SK-N-SH (cell line): Measurements from ENCODE around the gene EIF2D. TPM values are rescaled to one million over a fixed set of nuclear protein-coding genes. Genes with fewer than 3 reads are reported as not detected.
A peak's percentile ranks its signal among the peaks of the same experiment; 100 is the strongest.

Experiments
- CTCF ChIA-PET: fragments of 300-600, 350-600 bp; formaldehyde crosslinking; extraction: SDS; loops from one replicate; lab custom pipeline; 2021; lab: Yijun Ruan, JAX
- POLR2A ChIA-PET: fragments of 350-600 bp; sonication (Branson Sonifier 250); formaldehyde crosslinking; extraction: SDS; loops from one replicate; lab custom pipeline; 2020; ENCODE audit warnings: antibody characterized with exemption, inconsistent platforms; lab: Yijun Ruan, JAX
- DNase-seq: peaks from one replicate; pipeline ENCODE4 v3.0.0; 2012
- H2AFZ ChIP-seq: fragments of 200-600 bp; sonication (generic); 2 replicates; pipeline ENCODE4 v1.8.1; 2016; ENCODE audit warnings: antibody characterized with exemption, mild to moderate bottlenecking, low read depth
- H3F3A ChIP-seq: fragments of 200-600 bp; sonication (generic); replicated peaks from 2 replicates; pipeline ENCODE3; 2016; ENCODE audit warnings: antibody characterized with exemption, mild to moderate bottlenecking; ENCODE audit not compliant: insufficient read depth
- H3K27ac ChIP-seq, 2 experiments: fragments of 200-500 bp in 1 of 2; fragments of 200-600 bp in 1 of 2; sonication (Bioruptor generic) in 1 of 2; sonication (generic), shearing (Covaris generic) in 1 of 2; 2 replicates each; pipeline versions ENCODE4 v1.5.1 to v1.6.1; 2014 to 2016; ENCODE audit warnings: low read depth in 2 of 2, inconsistent platforms in 1 of 2, low read length in 1 of 2, mild to moderate bottlenecking in 1 of 2, mixed read lengths in 1 of 2
- H3K27me3 ChIP-seq: fragments of 200-600 bp; sonication (generic), shearing (Covaris generic); 2 replicates; pipeline ENCODE4 v1.6.1; 2016; ENCODE audit warnings: mixed run types; ENCODE audit not compliant: insufficient read depth
- H3K36me3 ChIP-seq, 2 experiments: fragments of 200-500 bp in 1 of 2; fragments of 200-600 bp in 1 of 2; sonication (Bioruptor generic) in 1 of 2; sonication (generic) in 1 of 2; replicated peaks in 1 of 2; 2 replicates each; pipeline versions ENCODE3 to v1.5.1; 2014 to 2016; ENCODE audit warnings: low read length in 1 of 2, mild to moderate bottlenecking in 1 of 2; ENCODE audit not compliant: insufficient read depth in 2 of 2, control insufficient read depth in 1 of 2
- H3K4me1 ChIP-seq, 2 experiments: fragments of 200-500 bp in 1 of 2; fragments of 200-600 bp in 1 of 2; sonication (Bioruptor generic) in 1 of 2; sonication (generic), shearing (Covaris generic) in 1 of 2; 2 replicates each; pipeline versions ENCODE4 v1.5.1 to v1.6.1; 2014 to 2016; ENCODE audit warnings: low read depth in 1 of 2, low read length in 1 of 2, mixed run types in 1 of 2; ENCODE audit not compliant: insufficient read depth in 2 of 2, control insufficient read depth in 1 of 2
- H3K4me2 ChIP-seq: fragments of 200-600 bp; sonication (generic), shearing (Covaris generic); 2 replicates; pipeline ENCODE4 v1.6.1; 2017; ENCODE audit warnings: mixed run types
- H3K4me3 ChIP-seq, 2 experiments: fragments of 200-500 bp in 1 of 2; fragments of 200-600 bp in 1 of 2; sonication (Bioruptor generic) in 1 of 2; sonication (generic), shearing (Covaris generic) in 1 of 2; 2 replicates each; pipeline versions ENCODE4 v1.5.1 to v1.8.1; 2014 to 2016; ENCODE audit warnings: low read depth in 2 of 2, inconsistent platforms in 1 of 2, low read length in 1 of 2, mild to moderate bottlenecking in 1 of 2, mixed read lengths in 1 of 2, moderate library complexity in 1 of 2
- H3K79me2 ChIP-seq: fragments of 200-600 bp; sonication (generic); 2 replicates; pipeline ENCODE4 v1.8.1; 2017; ENCODE audit warnings: mild to moderate bottlenecking; ENCODE audit not compliant: insufficient read depth
- H3K9ac ChIP-seq: fragments of 200-600 bp; sonication (generic); 2 replicates; pipeline ENCODE4 v1.6.1; 2017; ENCODE audit warnings: mixed run types
- H3K9me2 ChIP-seq: fragments of 200-600 bp; sonication (generic); 2 replicates; pipeline ENCODE4 v1.6.1; 2017; ENCODE audit warnings: mixed run types
- H3K9me3 ChIP-seq: fragments of 200-600 bp; sonication (generic); 2 replicates; pipeline ENCODE4 v1.6.1; 2017; ENCODE audit warnings: mixed run types, mild to moderate bottlenecking, moderate library complexity
- H4K20me1 ChIP-seq: fragments of 200-600 bp; sonication (generic); 2 replicates; pipeline ENCODE4 v1.6.1; 2017; ENCODE audit warnings: mild to moderate bottlenecking, mixed run types; ENCODE audit not compliant: insufficient read depth
- CHD2 ChIP-seq: fragments of 150-350 bp; IDR thresholded peaks from 2 replicates; pipeline ENCODE4 v1.6.1; 2018; ENCODE audit warnings: low read length; ENCODE audit not compliant: partially characterized antibody
- FOSL2 ChIP-seq: IDR thresholded peaks from 2 replicates; pipeline ENCODE4 v1.4.0; 2012; ENCODE audit warnings: low read depth, mild to moderate bottlenecking, moderate library complexity, borderline replicate concordance
- FOXJ3 ChIP-seq: sonication (generic); formaldehyde crosslinking; IDR thresholded peaks from 2 replicates; pipeline ENCODE4 v1.5.1; 2020; ENCODE audit warnings: mild to moderate bottlenecking, missing genetic modification reagents
- GABPA ChIP-seq: IDR thresholded peaks from 2 replicates; pipeline ENCODE4 v1.4.0; 2012; ENCODE audit warnings: low read depth, mild to moderate bottlenecking
- JUND ChIP-seq: IDR thresholded peaks from 2 replicates; pipeline ENCODE4 v1.4.0; 2012
- MEF2A ChIP-seq: IDR thresholded peaks from 2 replicates; pipeline ENCODE4 v1.4.0; 2012; ENCODE audit warnings: low read depth, borderline replicate concordance
- MXI1 ChIP-seq: IDR thresholded peaks from 2 replicates; pipeline ENCODE4 v1.6.1; 2012; ENCODE audit warnings: mild to moderate bottlenecking, low read depth, low read length, improper control_type of control experiment
- RFX5 ChIP-seq: IDR thresholded peaks from 2 replicates; pipeline ENCODE4 v1.6.1; 2012; ENCODE audit warnings: mild to moderate bottlenecking, improper control_type of control experiment, low read length
- SMC3 ChIP-seq: IDR thresholded peaks from 2 replicates; pipeline ENCODE4 v1.6.1; 2012; ENCODE audit warnings: low read depth, low read length, improper control_type of control experiment
- YY1 ChIP-seq: IDR thresholded peaks from 2 replicates; pipeline ENCODE4 v1.4.0; 2012; ENCODE audit warnings: low read depth, mild to moderate bottlenecking
- WGBS: methylation state at CpG from one replicate; pipeline ENCODE4 v1.1.6; 2017; ENCODE audit warnings: low lambda C conversion rate; 5-methylcytosine and 5-hydroxymethylcytosine counted together
- polyA plus RNA-seq, 3 experiments: library from polyadenylated mRNA; depleted of rRNA; stranded (reverse); fragments of >200 nt; gene quantifications; 2 replicates each; pipeline ENCODE4 v1.2.3, GENCODE V29; 2012
- TF ChIP-seq, protein P1 (sequence below): IDR thresholded peaks from 2 replicates; pipeline ENCODE4; 2012

Gene EIF2D
- polyA plus RNA-seq, 1 of the 3 experiments (the other 2 are of a cell fraction), result 59.5 TPM

DNA sequence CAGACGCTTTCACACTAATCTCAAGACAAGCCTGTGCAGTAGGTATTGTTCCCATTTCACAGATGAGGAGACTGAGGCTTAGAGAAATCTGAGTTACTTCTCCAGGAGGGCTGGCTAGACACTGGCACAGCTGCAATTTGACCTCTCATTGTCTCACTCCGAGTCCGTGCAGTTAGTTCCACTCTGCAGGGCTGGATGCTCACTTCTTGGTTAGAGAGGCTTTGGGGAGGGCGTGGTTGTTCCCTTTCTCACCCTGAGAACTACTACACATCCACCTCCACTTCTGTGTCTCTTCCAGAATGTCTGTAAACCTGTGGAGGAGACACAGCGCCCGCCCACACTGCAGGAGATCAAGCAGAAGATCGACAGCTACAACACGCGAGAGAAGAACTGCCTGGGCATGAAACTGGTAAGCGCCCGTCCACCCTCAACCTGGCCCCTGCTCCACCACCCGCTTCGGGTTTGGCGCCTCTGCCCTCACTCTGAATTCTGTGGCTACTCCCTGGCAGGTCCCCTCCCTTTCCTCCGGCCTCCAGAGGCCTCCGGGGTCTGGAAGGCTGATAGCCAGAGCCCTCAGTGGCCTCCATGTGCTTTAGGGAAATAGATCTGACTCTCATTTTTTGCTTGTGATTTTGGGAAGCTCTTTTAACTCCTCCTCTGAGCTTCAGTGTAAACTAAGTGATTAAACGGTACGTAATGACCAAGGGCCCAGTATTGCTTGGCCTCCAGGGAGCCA lies 29.1 kb downstream of the EIF2D start:
- no peaks in the 10 kb centered on the region for H3K9me2 ChIP-seq
- POLR2A ChIA-PET, result interaction anchor here (1.2 kb wide), 1 partner anchor 93 kb away, joined by 4 read pairs; no protein-coding TSS in a partner anchor
- no peak overlapping the region for H3K4me2 ChIP-seq
- H3K9me3 ChIP-seq, result no peaks in the 10 kb centered on the region
- H3K4me1 ChIP-seq, result peaks cover 0 to 14% of the 10 kb centered on the region in 2 experiments; a peak in 2 of 4 replicates
- H3K79me2 ChIP-seq, result no peaks in the 10 kb centered on the region
- H3F3A ChIP-seq, result peaks cover under 1% of the 10 kb centered on the region
- TF ChIP-seq GABPA (no peak), JUND (no peak), YY1 (no peak), CHD2 (no peak)
- H4K20me1 ChIP-seq, result no peaks in the 10 kb centered on the region
- 84% methylated on average over 16 of the region's 18 CpGs for WGBS
- H3K36me3 ChIP-seq, result peaks cover 0 to 19% of the 10 kb centered on the region in 2 experiments
- CTCF ChIA-PET, result interaction anchor here (0.6 to 12.7 kb wide), 42 partner anchors 9 to 1388 kb away, joined by 3 to 241 read pairs (median 5); partner anchors contain the start of genes EIF2D and IKBKE
- H3K4me3 ChIP-seq, result peak overlapping the region in 1 of 2 experiments; percentile 17; a peak in 1 of 4 replicates
- no peak overlapping the region for H3K9ac ChIP-seq
- H3K27ac ChIP-seq, result no peak overlapping the region
- H2AFZ ChIP-seq, result no peak overlapping the region
- no peak for DNase-seq
- no peaks in the 10 kb centered on the region for H3K27me3 ChIP-seq

DNA sequence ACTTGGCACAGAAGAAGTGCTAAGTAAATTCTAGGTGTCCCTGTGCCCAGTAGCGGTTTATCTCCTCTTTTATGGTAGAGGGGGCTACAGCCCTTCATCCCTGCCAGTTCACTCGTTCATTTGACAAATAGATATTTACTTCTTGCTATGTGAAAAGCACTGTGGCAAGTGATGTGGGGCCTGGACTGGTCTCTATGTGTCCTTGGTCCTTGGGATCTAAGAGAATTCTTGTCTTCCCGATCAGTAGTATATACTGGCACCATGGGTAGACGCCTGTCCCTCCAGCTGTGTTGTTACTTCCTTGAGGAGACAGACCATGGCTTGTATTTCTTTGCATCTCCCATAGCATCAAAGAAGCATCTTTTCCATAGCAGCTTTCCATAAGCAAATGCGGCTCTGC lies 29.7 kb downstream of the EIF2D start:
- Histone ChIP-seq H3K9me3 (no peaks in the 10 kb centered on the region), H3K4me3 (no peak overlapping the region), H3K9me2 (no peaks in the 10 kb centered on the region), H3K36me3 (peaks cover 0 to 15% of the 10 kb centered on the region in 2 experiments), H2AFZ (no peak overlapping the region), H3K79me2 (no peaks in the 10 kb centered on the region), H3K27me3 (no peaks in the 10 kb centered on the region), H3F3A (no peaks in the 10 kb centered on the region), H3K9ac (no peak overlapping the region), H3K4me1 (peaks cover 0 to 14% of the 10 kb centered on the region in 2 experiments; a peak in 2 of 4 replicates), H3K4me2 (no peak overlapping the region), H3K27ac (no peak overlapping the region), H4K20me1 (no peaks in the 10 kb centered on the region)
- ChIA-PET POLR2A (interaction anchor here (0.6 kb wide), 1 partner anchor 116 kb away, joined by 4 read pairs; no protein-coding TSS in a partner anchor), CTCF (interaction anchor here (0.9 to 12.7 kb wide), 26 partner anchors 8 to 155 kb away, joined by 3 to 241 read pairs (median 16); partner anchors contain the start of gene EIF2D)
- WGBS, result 71% methylated on average over 5 of the region's 5 CpGs
- DNase-seq, result no peak
- TF ChIP-seq FOSL2 (no peak), MXI1 (no peak), SMC3 (no peak), FOXJ3 (no peak), RFX5 (no peak), MEF2A (no peak)
- TF ChIP-seq, protein P1, sequence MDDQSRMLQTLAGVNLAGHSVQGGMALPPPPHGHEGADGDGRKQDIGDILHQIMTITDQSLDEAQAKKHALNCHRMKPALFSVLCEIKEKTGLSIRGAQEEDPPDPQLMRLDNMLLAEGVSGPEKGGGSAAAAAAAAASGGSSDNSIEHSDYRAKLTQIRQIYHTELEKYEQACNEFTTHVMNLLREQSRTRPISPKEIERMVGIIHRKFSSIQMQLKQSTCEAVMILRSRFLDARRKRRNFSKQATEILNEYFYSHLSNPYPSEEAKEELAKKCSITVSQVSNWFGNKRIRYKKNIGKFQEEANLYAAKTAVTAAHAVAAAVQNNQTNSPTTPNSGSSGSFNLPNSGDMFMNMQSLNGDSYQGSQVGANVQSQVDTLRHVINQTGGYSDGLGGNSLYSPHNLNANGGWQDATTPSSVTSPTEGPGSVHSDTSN, result no peak
